Spleen (tissue), 11 donors: ENCODE results near the gene KNL1. TPM values are rescaled to one million over a fixed set of nuclear protein-coding genes. Genes with fewer than 3 reads are reported as not detected.

ENCODE experiments used
- DNase-seq: peaks from one replicate; pipeline ENCODE4 v3.0.0-alpha.2; 2020
- H3K27ac ChIP-seq, 8 donors: fragments of 200-600 bp; sonication (generic) in 7 of 8; 1 replicate in 4 of 8; 2 replicates in 4 of 8; pipeline versions ENCODE4 v1.5.0 to v1.8.0; 2016 to 2021; ENCODE audit warnings: inconsistent platforms in 4 of 8, mild to moderate bottlenecking in 4 of 8, moderate library complexity in 1 of 8
- H3K27me3 ChIP-seq, 7 donors: fragments of 200-600 bp; sonication (generic) in 6 of 7; replicated peaks in 1 of 7; 1 replicate in 4 of 7; 2 replicates in 3 of 7; pipeline versions ENCODE4 v1.5.0 to v1.8.0; 2016 to 2021; ENCODE audit warnings: inconsistent platforms in 3 of 7, mild to moderate bottlenecking in 1 of 7
- H3K36me3 ChIP-seq, 6 donors: fragments of 200-600 bp; sonication (generic) in 5 of 6; 1 replicate in 4 of 6; 2 replicates in 2 of 6; pipeline versions ENCODE4 v1.5.0 to v1.8.0; 2016 to 2021; ENCODE audit warnings: inconsistent platforms in 2 of 6
- H3K4me1 ChIP-seq, 6 donors: fragments of 200-600 bp; sonication (generic) in 5 of 6; 1 replicate in 3 of 6; 2 replicates in 3 of 6; pipeline versions ENCODE4 v1.5.0 to v1.8.0; 2016 to 2021; ENCODE audit warnings: inconsistent platforms in 3 of 6
- H3K4me3 ChIP-seq, 8 donors: fragments of 200-600 bp; sonication (generic) in 7 of 8; 1 replicate in 4 of 8; 2 replicates in 4 of 8; pipeline versions ENCODE4 v1.5.0 to v1.8.0; 2016 to 2021; ENCODE audit warnings: inconsistent platforms in 4 of 8, mild to moderate bottlenecking in 4 of 8, moderate library complexity in 2 of 8
- H3K9me3 ChIP-seq, 8 donors: fragments of 200-600 bp; sonication (generic) in 7 of 8; 1 replicate in 4 of 8; 2 replicates in 4 of 8; pipeline versions ENCODE4 v1.5.0 to v1.8.0; 2016 to 2021; ENCODE audit warnings: inconsistent platforms in 4 of 8
- CTCF ChIP-seq, 11 experiments: fragments of 200-600 bp in 7 of 11; fragments of 450-650 bp in 4 of 11; sonication (generic) in 4 of 11; IDR thresholded peaks in 8 of 11; conservative IDR thresholded peaks in 3 of 11; 1 replicate in 7 of 11; 2 replicates in 4 of 11; pipeline versions ENCODE4 v1.4.0 to v1.8.0; 2016 to 2021; ENCODE audit warnings: antibody characterized with exemption in 11 of 11, inconsistent platforms in 4 of 11, mild to moderate bottlenecking in 1 of 11
- POLR2A ChIP-seq, 3 donors: fragments of 450-650 bp; IDR thresholded peaks; one replicate each; pipeline ENCODE4 v1.5.1; 2017; ENCODE audit warnings: antibody characterized with exemption in 3 of 3, mild to moderate bottlenecking in 1 of 3
- POLR2AphosphoS5 ChIP-seq, 3 donors: sonication (generic); formaldehyde crosslinking; IDR thresholded peaks; one replicate each; pipeline ENCODE4 v1.5.1; 2017; ENCODE audit warnings: antibody characterized with exemption in 3 of 3
- WGBS, 5 donors: extraction: QIAGEN DNeasy Blood & Tissue Kit in 3 of 5; methylation state at CpG; one replicate each; pipeline versions ENCODE4 v1.1.5 to v1.1.7; 2013 to 2018; 5-methylcytosine and 5-hydroxymethylcytosine counted together
- intact Hi-C: fragments of 100-400 bp; cut with DNase I; formaldehyde crosslinking; loops from one replicate; pipeline ENCODE4 v1.15.0; 2023; ENCODE audit warnings: low total_unique reads
- polyA plus RNA-seq, 3 donors: library from polyadenylated mRNA; stranded (reverse); fragments of 200-250 nt; gene quantifications; one replicate each; pipeline ENCODE4 v1.2.1, GENCODE V29; 2013
- total RNA-seq, 7 donors: library from RNA; depleted of rRNA in 3 of 7; stranded (reverse); fragments of >200 nt in 3 of 7; fragmentation: NEBNext Ultra II Directional in 4 of 7; extraction: Animal tissue kit (Norgen Biotek cat#: 25700) in 4 of 7; gene quantifications; one replicate each; pipeline versions ENCODE4 v1.1.0 to v1.2.1, GENCODE V29; 2016 to 2021
- donor health status: healthy with polysubstance abuse.
- donor health status: DM: no; HTN: no; CAD: no; lungs with moderate emphysema.
- donor health status: DM: no; HTN: no; CAD: no.
- donor health status: Bipolar disorder and iron deficiency.
- donor health status: healthy.
- donor health status: DM: no; HTN: no; CAD: no.
- donor health status: DM: yes; HTN: yes; CAD: no.

Gene KNL1
- total and polyA plus RNA-seq, 10 donors: 0.52 to 9.7 (median 4.2) TPM

GRCh38 chr15:40558952-40559742, 34.9 kb upstream of the KNL1 start:
- intact Hi-C loops: no loop called here
- DNase-seq: no peak
- Histone ChIP-seq H3K9me3 (no peaks in the 10 kb centered on the region), H3K27ac (peak overlapping the region in 7 of 8 donors; percentile 2 to 74 (median 67)), H3K4me3 (peak overlapping the region in 1 of 8 donors; percentile 2), H3K4me1 (peaks cover 8 to 99% (median 46%) of the 10 kb centered on the region in 6 donors), H3K36me3 (peaks cover 0 to 58% (median 24%) of the 10 kb centered on the region in 6 donors), H3K27me3 (no peaks in the 10 kb centered on the region)
- WGBS, 5 donors: 75 to 84% (median 79%) methylated on average over 6 of the region's 6 CpGs
- no peak for TF ChIP-seq POLR2AphosphoS5 (IDR thresholded peaks at IDR 0.05)
- TF ChIP-seq CTCF (IDR thresholded peaks at IDR 0.05 in 8 of 11, conservative IDR thresholded peaks at IDR 0.05 in 3 of 11): no peak
- TF ChIP-seq POLR2A (IDR thresholded peaks at IDR 0.05): no peak

- Histone ChIP-seq H3K27me3 (no peaks in the 10 kb centered on the region), H3K27ac (no peak overlapping the region), H3K4me3 (peak overlapping the region in 1 of 8 donors; percentile 97), H3K4me1 (peaks cover 12 to 74% (median 41%) of the 10 kb centered on the region in 6 donors), H3K36me3 (peaks cover 0 to 26% (median 11%) of the 10 kb centered on the region in 6 donors), H3K9me3 (no peaks in the 10 kb centered on the region)
- no peak for DNase-seq
- 84 to 93% (median 88%) methylated on average over 2 of the region's 2 CpGs for WGBS, 5 donors
- intact Hi-C loops: no loop called here
- TF ChIP-seq POLR2AphosphoS5 (IDR thresholded peaks at IDR 0.05): no peak
- no peak for TF ChIP-seq CTCF (IDR thresholded peaks at IDR 0.05 in 8 of 11, conservative IDR thresholded peaks at IDR 0.05 in 3 of 11)
- TF ChIP-seq POLR2A (IDR thresholded peaks at IDR 0.05): no peak
Measured at GRCh38 chr15:40562691-40563090, 31.4 kb upstream of the KNL1 start.

- Histone ChIP-seq H3K27me3 (no peaks in the 10 kb centered on the region), H3K36me3 (peaks cover 0 to 26% (median 11%) of the 10 kb centered on the region in 6 donors), H3K4me1 (peaks cover 13 to 70% (median 41%) of the 10 kb centered on the region in 6 donors), H3K27ac (no peak overlapping the region), H3K9me3 (no peaks in the 10 kb centered on the region), H3K4me3 (peak overlapping the region in 2 of 8 donors; percentile 84 to 97)
- intact Hi-C loops: no loop called here
- TF ChIP-seq POLR2A (IDR thresholded peaks at IDR 0.05): no peak
- no peak for TF ChIP-seq CTCF (IDR thresholded peaks at IDR 0.05 in 8 of 11, conservative IDR thresholded peaks at IDR 0.05 in 3 of 11)
- no peak for TF ChIP-seq POLR2AphosphoS5 (IDR thresholded peaks at IDR 0.05)
- no peak for DNase-seq
Measured at GRCh38 chr15:40563426-40563825, 30.6 kb upstream of the KNL1 start.

- peaks cover 18 to 66% (median 40%) of the 10 kb centered on the region in 6 donors for H3K4me1 ChIP-seq
- intact Hi-C loops: no loop called here
- TF ChIP-seq CTCF (IDR thresholded peaks at IDR 0.05 in 8 of 11, conservative IDR thresholded peaks at IDR 0.05 in 3 of 11) (peak in 3 of 11 experiments; percentile 6 to 29 (median 19)), POLR2AphosphoS5 (IDR thresholded peaks at IDR 0.05) (peak; percentile 87 to 95 (median 95)), POLR2A (IDR thresholded peaks at IDR 0.05) (peak; percentile 45 to 72 (median 64))
- peak; percentile 100 for DNase-seq
- peak within 1 kb of the TSS; percentile 72 to 97 (median 84) for H3K4me3 ChIP-seq
- H3K9me3 ChIP-seq: no peaks in the 10 kb centered on the region
- WGBS, 5 donors: 0 to 1% (median 0%) methylated on average over 29 to 40 of the region's 40 CpGs
- H3K36me3 ChIP-seq: peaks cover 0 to 26% (median 11%) of the 10 kb centered on the region in 6 donors
- H3K27me3 ChIP-seq: no peaks in the 10 kb centered on the region
- peak within 1 kb of the TSS; percentile 87 to 98 (median 94) for H3K27ac ChIP-seq
Measured at GRCh38 chr15:40564591-40565332, 29.3 kb upstream of the KNL1 start, which contains the start of gene CCDC32. Gene CCDC32 (minus strand): TSS chr15:40565042. CDS start chr15:40563015, 2,027 bp downstream.
